Activated CD4-positive, alpha-beta T cell treated with anti-CD3 and anti-CD28 coated beads for 48 hours (primary cell): Measurements from ENCODE around the gene SLC5A5.
"Not testable (repeated sequence)": the region's sequence is repeated elsewhere in the genome, so short reads cannot be mapped to it uniquely, and the experiment has no call there.

Source experiments
- DNase-seq: peaks from one replicate; pipeline ENCODE4 v3.0.0-alpha.2; 2020

SLC5A5 gene

DNA sequence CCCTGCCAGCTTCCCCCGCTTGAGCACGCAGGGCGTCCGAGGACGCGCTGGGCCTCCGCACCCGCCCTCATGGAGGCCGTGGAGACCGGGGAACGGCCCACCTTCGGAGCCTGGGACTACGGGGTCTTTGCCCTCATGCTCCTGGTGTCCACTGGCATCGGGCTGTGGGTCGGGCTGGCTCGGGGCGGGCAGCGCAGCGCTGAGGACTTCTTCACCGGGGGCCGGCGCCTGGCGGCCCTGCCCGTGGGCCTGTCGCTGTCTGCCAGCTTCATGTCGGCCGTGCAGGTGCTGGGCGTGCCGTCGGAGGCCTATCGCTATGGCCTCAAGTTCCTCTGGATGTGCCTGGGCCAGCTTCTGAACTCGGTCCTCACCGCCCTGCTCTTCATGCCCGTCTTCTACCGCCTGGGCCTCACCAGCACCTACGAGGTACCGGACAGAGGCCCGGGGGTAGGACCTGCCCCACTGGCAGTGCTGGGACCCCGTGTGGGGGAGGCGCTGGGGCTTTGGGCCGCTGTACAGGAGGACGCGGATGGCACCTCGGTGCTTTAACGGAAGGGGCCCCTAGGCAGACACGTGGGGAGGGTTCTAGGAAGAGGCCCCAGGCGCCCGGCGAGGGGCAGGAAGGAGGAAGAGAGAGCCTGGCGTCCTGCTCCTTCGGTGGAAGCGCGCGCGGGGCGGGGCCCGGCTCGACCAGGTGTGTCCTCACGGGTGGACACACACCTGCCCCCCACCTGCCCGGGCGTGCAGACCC lies 681 bp downstream of the SLC5A5 start:
- DNase-seq = peak; percentile 78

- DNase-seq = peak; percentile 83
These were observed 2.3 kb downstream of the SLC5A5 start for GRCh38 chr19:17873786-17874757.

GRCh38 chr19:17874758-17875135 lies 3.0 kb downstream of the SLC5A5 start:
- no peak for DNase-seq

DNA sequence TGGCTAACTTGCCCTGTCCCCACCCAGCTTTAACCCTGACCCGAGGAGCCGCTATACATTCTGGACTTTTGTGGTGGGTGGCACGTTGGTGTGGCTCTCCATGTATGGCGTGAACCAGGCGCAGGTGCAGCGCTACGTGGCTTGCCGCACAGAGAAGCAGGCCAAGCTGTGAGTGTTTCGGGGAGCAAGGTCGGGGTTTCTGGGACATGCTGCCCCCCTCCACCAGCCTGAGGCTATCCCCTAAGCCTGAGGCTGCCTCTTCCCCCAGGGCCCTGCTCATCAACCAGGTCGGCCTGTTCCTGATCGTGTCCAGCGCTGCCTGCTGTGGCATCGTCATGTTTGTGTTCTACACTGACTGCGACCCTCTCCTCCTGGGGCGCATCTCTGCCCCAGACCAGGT lies 6.0 kb downstream of the SLC5A5 start:
- DNase-seq = no peak

- DNase-seq = no peak
These were observed 7.7 kb downstream of the SLC5A5 start for GRCh38 chr19:17879466-17879865.

- no peak for DNase-seq
These were observed 10.0 kb downstream of the SLC5A5 start for GRCh38 chr19:17881701-17882100.

DNA sequence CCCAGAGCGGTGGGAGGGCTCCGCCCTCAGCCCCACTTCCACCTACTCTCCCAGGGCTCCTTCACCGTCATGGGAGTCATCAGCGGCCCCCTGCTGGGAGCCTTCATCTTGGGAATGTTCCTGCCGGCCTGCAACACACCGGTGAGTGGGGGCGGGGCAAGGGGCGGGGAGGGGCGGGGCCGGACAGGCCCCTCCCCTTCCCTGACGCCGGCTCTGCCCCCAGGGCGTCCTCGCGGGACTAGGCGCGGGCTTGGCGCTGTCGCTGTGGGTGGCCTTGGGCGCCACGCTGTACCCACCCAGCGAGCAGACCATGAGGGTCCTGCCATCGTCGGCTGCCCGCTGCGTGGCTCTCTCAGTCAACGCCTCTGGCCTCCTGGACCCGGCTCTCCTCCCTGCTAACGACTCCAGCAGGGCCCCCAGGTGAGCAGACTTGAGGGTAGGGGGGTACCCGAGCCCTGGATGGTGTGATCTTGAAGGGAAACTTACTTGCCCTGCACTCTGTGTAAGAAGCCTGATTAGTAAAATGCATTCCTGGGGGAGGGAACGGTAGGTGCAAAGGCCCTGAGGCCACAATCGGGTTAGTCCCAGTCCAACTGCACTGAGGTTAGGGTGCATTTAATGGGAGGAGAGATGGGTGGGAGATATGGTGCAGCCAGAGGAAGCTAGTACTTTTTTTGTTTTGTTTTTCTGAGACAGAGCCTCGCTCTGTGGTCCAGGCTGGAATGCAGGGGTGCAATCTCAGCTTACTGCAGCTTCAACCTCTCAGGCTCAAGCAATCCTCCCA lies 12.1 kb downstream of the SLC5A5 start:
- no peak for DNase-seq

- no peak for DNase-seq
These were observed 14.8 kb downstream of the SLC5A5 start for GRCh38 chr19:17886515-17886914.

DNA sequence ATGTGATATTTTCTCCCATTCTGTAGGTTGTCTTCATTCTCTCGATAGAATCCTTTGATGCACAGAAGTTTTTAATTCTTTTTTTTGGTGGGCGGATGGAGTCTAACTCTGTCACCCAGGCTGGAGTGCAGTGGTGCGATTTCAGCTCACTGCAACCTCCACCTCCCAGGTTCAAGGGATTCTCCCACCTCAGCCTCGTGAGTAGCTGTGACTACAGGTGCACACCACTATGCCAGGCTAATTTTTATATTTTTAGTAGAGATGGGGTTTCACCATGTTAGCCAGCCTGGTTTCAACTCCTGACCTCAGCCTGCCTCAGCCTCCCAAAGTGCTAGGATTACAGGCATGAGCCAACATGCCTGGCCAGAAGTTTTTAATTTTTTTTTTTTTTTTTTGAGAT lies 15.5 kb downstream of the SLC5A5 start:
- not testable (repeated sequence) for DNase-seq

- DNase-seq = no peak
These were observed 16.5 kb downstream of the SLC5A5 start for GRCh38 chr19:17888260-17888659.

GRCh38 chr19:17889609-17890214 lies 18.0 kb downstream of the SLC5A5 start:
- no peak for DNase-seq

- DNase-seq = no peak
These were observed 22.0 kb downstream of the SLC5A5 start for GRCh38 chr19:17893766-17894165.

- DNase-seq = no peak
These were observed 31.0 kb downstream of the SLC5A5 start for GRCh38 chr19:17902701-17903100.

- no peak for DNase-seq
These were observed 36.5 kb downstream of the SLC5A5 start for GRCh38 chr19:17908244-17908643.

- no peak for DNase-seq
These were observed 37.4 kb downstream of the SLC5A5 start for GRCh38 chr19:17909003-17909732.

DNA sequence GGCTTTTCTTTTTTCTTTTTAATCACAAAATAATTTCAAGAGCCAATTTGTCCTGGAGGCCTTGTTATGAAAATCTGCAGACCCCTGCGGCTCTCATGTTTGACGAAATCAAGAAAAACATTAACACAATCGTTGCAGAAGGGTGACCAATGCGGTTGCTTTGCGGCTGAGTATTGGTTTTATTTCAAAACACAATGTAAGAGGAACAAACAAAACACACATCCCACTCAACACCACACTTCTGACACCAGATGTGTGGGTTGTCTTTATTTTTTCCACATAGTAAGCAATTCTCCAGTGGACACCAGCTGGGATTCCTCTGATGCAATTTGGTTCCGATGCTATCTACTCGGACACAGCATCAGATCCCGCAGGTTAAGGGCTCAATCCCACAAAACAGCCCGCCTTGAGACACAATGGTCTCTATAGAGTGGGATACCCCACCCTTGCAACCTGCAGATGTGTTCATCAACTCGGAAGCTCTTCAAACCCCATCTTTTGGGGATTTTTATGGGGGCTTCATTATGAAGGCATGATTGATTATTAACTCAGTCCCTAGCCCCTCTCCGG lies 39.1 kb downstream of the SLC5A5 start:
- DNase-seq = no peak

DNA sequence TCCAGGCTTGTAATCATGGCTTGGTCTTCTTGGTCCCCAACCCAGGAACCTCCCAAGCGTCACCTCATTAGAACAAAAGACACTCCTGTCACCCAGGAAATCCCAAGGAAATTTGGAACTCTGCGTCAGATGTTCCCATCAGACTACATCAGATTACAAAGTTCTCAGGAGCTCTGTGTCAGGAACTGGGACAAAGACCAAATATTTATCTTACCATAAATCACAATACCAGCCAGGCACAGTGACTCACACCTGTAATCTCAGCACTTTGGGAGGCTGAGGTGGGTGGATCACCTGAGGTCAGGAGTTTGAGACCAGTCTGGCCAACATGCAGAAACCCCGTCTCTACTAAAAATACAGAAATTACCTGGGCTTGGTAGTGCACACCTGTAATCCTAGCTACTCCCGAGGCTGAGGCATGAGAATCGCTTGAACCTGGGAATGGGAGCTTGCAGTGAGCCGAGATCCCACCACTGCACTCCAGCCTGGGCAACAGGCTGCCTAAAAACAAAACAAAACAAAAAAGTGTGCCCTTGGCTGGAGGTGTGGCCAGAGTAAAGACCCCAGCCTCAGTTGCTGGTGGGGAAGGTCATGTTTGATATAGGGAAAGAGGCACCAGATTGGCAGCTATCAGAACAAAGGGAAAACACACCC lies 44.3 kb downstream of the SLC5A5 start:
- no peak for DNase-seq

DNA sequence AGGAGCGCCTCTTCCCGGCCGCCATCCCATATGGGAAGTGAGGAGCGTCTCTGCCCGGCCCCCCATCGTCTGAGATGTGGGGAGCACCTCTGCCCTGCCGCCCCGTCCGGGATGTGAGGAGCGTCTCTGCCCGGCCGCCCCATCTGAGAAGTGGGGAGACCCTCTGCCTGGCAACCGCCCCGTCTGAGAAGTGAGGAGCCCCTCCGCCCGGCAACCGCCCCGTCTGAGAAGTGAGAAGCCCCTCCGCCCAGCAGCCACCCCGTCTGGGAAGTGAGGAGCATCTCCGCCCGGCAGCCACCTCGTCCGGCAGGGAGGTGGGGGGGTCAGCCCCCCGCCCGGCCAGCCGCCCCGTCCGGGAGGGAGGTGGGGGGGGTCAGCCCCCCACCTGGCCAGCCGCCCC lies 46.4 kb downstream of the SLC5A5 start:
- DNase-seq = not testable (repeated sequence)

DNA sequence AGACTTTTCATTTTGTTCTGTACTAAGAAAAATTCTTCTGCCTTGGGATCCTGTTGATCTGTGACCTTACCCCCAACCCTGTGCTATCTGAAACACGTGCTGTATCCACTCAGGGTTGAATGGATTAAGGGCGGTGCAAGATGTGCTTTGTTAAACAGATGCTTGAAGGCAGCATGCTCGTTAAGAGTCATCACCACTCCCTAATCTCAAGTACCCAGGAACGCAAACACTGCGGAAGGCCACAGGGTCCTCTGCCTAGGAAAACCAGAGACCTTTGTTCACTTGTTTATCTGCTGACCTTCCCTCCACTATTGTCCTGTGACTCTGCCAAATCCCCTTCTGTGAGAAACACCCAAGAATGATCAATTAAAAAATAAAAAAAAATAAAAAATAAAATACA lies 47.4 kb downstream of the SLC5A5 start:
- DNase-seq = not testable (repeated sequence)

DNA sequence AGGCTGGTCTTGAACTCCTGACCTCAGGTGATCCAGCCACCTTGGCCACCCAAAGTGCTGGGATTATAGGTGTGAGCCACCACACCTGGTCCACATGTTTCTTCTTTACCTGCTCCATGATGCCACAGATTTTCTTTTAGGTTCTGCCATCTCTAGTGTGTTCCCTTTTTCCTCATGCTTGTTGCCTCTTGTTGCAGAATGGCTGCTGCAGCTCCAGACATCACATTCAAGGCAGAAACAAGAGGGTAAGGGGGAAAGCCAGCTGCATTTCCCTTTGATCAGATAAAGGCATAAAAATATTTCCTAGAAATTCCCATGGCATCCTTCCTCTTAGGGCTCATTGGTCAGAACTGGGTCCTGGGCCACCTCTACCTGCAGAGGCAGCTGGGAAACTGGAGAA lies 48.8 kb downstream of the SLC5A5 start:
- no peak for DNase-seq

- no peak for DNase-seq
These were observed 50.4 kb downstream of the SLC5A5 start for GRCh38 chr19:17922138-17922537.
